Stomach smooth muscle (tissue), 2 donors: ENCODE measurements around the gene ARHGAP15.

Experiments
- H3K27ac ChIP-seq: one replicate; pipeline ENCODE4 v1.7.0; 2013; ENCODE audit warnings: mild to moderate bottlenecking, low read length, inconsistent platforms
- H3K27me3 ChIP-seq, 2 donors: one replicate each; pipeline ENCODE4 v1.7.0; 2013; ENCODE audit warnings: low read length in 2 of 2; ENCODE audit not compliant: insufficient read depth in 2 of 2, control insufficient read depth in 1 of 2
- H3K36me3 ChIP-seq, 2 donors: one replicate each; pipeline ENCODE4 v1.7.0; 2013; ENCODE audit warnings: low read length in 2 of 2; ENCODE audit not compliant: control insufficient read depth in 2 of 2, insufficient read depth in 2 of 2
- H3K4me1 ChIP-seq: one replicate; pipeline ENCODE4 v1.7.0; 2013; ENCODE audit warnings: low read length; ENCODE audit not compliant: control insufficient read depth, insufficient read depth
- H3K4me3 ChIP-seq, 2 donors: one replicate each; pipeline ENCODE4 v1.7.0; 2013; ENCODE audit warnings: low read length in 2 of 2
- H3K9ac ChIP-seq, 2 donors: one replicate each; pipeline ENCODE4 v1.7.0; 2013; ENCODE audit warnings: low read length in 2 of 2, mild to moderate bottlenecking in 1 of 2
- H3K9me3 ChIP-seq, 2 donors: one replicate each; pipeline ENCODE4 v1.7.0; 2013; ENCODE audit warnings: low read length in 2 of 2; ENCODE audit not compliant: control insufficient read depth in 2 of 2
- donor health status: healthy.
- donor health status: Pancreatic carcinoma.

The ARHGAP15 gene

DNA sequence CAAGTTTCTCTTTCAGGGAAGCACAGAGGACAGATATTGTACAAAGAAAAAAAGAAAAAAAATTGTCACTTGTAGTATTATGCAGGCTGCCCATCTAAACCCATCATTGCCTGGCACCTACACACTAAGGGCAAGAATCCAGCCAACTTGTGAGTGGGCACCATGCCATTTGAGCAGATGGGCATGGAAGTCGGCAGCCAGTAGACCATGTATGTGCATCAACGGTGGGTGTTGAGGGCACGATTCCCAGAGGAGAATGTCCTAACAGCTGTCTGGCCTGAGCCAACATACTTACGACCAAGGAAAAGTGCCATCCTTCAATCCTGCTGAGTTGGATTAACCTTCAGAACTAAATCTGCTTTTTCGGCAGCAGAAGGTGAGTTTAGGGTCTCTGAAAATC lies 63.9 kb downstream of the ARHGAP15 start:
- Histone ChIP-seq H3K4me1 (no peaks in the 10 kb centered on the region), H3K9ac (no peak overlapping the region), H3K27me3 (no peaks in the 10 kb centered on the region), H3K9me3 (no peaks in the 10 kb centered on the region), H3K36me3 (no peaks in the 10 kb centered on the region), H3K4me3 (no peak overlapping the region), H3K27ac (no peak overlapping the region)

DNA sequence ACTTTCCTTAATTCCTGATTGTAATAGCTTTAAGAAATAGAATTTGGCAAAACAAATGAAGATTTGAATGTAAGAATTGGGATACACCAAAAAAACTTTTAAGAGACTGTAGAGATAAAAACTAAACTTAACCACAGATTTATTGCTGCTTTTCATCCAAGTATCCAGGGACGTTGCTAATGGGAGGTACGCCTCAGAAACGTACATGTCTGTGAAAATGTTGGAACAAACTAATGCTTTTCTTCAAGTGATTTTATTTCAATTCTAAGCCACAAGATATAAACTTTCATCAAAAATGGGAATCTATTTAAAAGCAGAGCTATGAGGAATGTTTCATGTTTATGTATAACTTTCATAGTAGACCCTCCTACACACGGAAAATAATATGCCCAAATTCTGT lies 66.3 kb downstream of the ARHGAP15 start:
- Histone ChIP-seq H3K27me3 (no peaks in the 10 kb centered on the region), H3K27ac (no peak overlapping the region), H3K4me3 (no peak overlapping the region), H3K36me3 (no peaks in the 10 kb centered on the region), H3K4me1 (no peaks in the 10 kb centered on the region), H3K9me3 (no peaks in the 10 kb centered on the region), H3K9ac (no peak overlapping the region)

DNA sequence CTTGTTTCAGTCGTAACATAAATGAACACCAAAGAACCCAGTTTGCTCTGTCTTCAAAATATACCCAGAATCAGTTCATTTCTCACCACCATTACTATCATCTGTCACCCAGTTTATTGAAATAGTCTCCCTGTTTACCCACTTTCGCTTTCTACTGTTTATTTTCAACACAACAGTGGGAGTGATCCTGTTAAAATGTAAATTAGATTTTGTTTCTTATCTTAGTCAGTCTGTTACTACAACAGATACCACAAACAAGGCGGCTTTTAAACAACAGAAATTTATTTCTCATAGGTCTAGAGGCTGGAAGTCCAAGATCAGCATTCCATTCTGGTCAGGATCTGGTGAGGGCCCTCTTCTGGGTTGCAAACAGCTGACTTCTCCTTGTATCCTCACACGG lies 74.8 kb downstream of the ARHGAP15 start:
- H3K27ac ChIP-seq: no peak overlapping the region
- no peak overlapping the region for H3K4me3 ChIP-seq
- no peaks in the 10 kb centered on the region for H3K36me3 ChIP-seq
- no peak overlapping the region for H3K9ac ChIP-seq
- no peaks in the 10 kb centered on the region for H3K9me3 ChIP-seq
- no peaks in the 10 kb centered on the region for H3K27me3 ChIP-seq
- H3K4me1 ChIP-seq: no peaks in the 10 kb centered on the region

DNA sequence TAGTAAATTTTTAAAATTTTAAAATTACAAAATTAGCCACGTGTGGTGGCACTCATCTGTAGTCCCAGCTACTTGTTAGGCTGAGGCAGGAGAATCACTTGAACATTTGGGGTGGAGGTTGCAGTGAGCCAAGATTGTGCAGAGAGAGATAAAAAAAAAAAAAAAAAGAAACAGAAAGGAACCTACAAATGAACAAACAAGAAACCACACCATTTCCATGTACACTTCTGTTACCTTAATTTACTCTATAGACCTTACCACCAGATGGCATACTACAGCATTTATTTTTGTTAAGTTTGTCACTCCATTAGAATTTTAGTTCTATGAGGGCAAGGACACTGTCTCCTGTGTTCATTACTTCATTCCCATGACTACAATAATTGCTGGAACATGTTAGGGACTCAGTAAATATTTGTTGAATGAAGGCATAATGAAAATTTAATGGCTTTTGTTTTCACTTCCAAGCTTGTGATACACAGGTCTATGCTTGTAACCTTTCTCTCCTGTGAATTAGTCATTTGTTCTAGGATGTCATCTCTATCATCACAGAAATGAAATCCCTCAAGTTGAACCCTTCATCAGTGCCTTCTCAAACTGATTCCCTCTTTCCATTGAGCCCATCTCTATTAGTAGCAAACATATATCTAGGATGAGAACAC lies 76.0 kb downstream of the ARHGAP15 start:
- Histone ChIP-seq H3K9ac (no peak overlapping the region), H3K36me3 (no peaks in the 10 kb centered on the region), H3K4me3 (no peak overlapping the region), H3K9me3 (no peaks in the 10 kb centered on the region), H3K27me3 (no peaks in the 10 kb centered on the region), H3K27ac (no peak overlapping the region), H3K4me1 (no peaks in the 10 kb centered on the region)

DNA sequence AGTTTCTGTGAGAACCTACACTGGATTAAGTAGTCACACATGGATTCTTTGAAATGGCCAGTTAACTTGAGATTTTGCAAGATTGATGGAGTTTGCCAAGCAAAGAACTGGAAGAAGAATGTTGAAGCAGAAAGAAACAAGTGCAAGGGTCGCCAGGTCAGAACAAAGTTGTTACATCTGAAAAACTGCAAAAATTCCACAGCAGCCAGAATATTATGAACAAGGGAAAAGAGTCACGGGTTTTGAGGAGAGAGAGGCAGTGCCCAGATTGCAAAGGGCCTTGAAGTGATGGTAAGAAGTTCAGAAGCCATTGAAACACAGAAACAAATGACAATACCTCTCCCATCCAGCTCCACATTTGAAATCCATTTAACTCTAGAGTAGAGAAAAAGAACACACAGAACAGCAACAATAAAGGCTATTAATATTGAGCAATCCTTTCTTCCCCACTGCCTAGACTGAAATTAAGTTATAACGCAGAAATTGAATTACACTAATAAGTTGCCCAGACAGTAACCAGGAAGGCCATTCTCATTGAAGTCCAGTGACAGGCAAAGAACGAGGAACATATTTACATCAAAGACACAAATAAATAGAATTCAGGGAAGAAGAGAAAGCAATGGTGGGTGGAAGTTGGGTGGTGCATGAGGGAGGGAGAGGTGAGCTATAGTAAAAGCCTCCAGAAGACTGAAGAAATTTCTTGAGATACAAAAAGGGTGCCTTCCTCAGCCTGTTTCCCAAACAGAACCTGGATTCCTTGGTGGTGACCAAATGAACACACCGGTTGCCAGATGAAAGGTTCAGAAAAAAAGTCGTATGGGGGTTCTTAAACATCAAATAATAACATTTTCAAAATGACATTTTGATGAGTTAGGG lies 80.6 kb downstream of the ARHGAP15 start:
- no peaks in the 10 kb centered on the region for H3K27me3 ChIP-seq
- H3K4me3 ChIP-seq: no peak overlapping the region
- no peaks in the 10 kb centered on the region for H3K36me3 ChIP-seq
- H3K9me3 ChIP-seq: no peaks in the 10 kb centered on the region
- H3K27ac ChIP-seq: no peak overlapping the region
- no peak overlapping the region for H3K9ac ChIP-seq
- no peaks in the 10 kb centered on the region for H3K4me1 ChIP-seq

DNA sequence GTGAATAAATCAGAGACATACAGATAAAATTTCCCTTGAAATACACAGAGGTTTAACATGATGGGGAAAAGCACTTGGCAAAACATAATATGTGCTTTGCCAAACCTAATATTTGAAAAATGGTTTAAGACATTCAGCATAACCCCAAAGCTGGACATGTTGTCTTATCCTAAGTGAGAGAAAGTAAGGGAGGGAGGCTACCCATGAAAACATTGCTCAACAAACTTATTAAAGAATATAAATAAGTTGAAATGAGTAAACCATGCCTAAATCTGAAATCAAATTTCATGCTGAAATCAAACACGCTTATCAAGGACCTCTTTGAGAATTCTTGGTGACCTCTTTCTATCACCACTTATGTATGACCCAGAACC lies 81.2 kb downstream of the ARHGAP15 start:
- H3K9ac ChIP-seq: no peak overlapping the region
- H3K4me3 ChIP-seq: no peak overlapping the region
- H3K4me1 ChIP-seq: no peaks in the 10 kb centered on the region
- H3K27ac ChIP-seq: no peak overlapping the region
- no peaks in the 10 kb centered on the region for H3K9me3 ChIP-seq
- H3K36me3 ChIP-seq: no peaks in the 10 kb centered on the region
- no peaks in the 10 kb centered on the region for H3K27me3 ChIP-seq

DNA sequence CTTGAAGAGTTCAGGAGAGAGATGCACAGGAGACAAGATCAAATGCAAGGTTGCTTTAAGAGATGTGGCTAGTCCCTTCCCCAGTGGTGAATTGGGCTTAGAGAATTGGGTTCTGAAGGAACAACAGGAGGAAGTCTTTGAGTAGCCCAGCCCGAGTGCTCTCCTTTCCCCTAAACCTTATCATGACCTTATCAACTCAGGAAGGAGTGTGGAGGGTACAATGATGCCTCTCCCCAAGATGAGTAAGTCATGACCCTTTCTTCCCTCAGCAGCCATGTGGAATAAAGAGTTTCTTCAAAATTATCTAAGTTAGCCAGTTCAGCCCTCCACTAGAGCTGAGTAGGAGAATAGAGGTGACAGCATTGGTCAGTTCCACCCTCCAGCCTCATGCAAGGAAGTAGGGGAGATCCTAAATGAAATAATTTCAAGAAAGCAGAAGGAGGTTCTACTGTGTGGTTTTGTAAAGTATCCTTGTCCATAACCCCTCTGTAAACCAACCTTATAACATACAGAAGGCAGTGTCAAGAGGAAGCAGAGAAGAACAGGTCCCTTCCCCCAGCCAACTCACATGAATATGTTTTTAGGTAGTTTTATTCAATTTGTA lies 88.4 kb downstream of the ARHGAP15 start:
- Histone ChIP-seq H3K27ac (no peak overlapping the region), H3K36me3 (no peaks in the 10 kb centered on the region), H3K9ac (no peak overlapping the region), H3K4me3 (no peak overlapping the region), H3K9me3 (no peaks in the 10 kb centered on the region), H3K4me1 (no peaks in the 10 kb centered on the region), H3K27me3 (no peaks in the 10 kb centered on the region)

DNA sequence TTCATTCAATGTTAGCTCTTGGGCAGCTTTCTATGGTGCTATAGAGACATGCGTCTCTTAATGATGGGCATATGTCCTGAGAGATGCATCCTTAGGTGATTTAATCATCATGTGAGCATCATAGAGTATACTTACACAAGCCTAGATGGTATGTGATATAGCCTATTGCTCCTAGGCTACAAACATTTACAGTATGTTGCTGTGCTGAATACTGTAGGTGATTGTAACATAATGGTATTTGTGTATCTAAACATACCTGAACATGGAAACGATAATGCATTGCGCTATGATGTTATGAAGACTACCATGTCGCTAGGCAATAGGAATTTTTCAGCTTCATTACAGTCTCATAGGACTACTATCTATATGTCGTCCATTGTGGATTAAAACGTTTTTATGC lies 89.4 kb downstream of the ARHGAP15 start:
- no peak overlapping the region for H3K27ac ChIP-seq
- no peaks in the 10 kb centered on the region for H3K36me3 ChIP-seq
- no peak overlapping the region for H3K9ac ChIP-seq
- H3K27me3 ChIP-seq: no peaks in the 10 kb centered on the region
- no peak overlapping the region for H3K4me3 ChIP-seq
- H3K4me1 ChIP-seq: no peaks in the 10 kb centered on the region
- no peaks in the 10 kb centered on the region for H3K9me3 ChIP-seq

DNA sequence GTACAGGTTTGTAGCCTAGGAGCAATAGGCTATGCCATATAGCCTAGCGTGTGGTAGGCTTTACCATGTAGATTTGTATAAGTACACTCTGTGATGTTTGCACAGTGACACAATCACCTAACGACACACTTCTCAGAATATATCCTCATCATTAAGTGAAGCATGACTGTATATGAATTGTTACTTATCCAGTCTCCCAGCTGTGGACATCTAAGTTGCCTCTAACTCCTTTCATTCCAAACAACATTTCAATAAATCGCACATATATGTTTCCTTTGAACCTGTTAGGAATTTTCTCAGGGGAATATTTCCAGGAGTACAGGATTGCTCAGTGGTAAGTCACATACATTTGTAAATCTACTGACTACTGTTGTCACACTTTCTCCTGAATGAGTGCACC lies 90.0 kb downstream of the ARHGAP15 start:
- no peaks in the 10 kb centered on the region for H3K9me3 ChIP-seq
- H3K36me3 ChIP-seq: no peaks in the 10 kb centered on the region

DNA sequence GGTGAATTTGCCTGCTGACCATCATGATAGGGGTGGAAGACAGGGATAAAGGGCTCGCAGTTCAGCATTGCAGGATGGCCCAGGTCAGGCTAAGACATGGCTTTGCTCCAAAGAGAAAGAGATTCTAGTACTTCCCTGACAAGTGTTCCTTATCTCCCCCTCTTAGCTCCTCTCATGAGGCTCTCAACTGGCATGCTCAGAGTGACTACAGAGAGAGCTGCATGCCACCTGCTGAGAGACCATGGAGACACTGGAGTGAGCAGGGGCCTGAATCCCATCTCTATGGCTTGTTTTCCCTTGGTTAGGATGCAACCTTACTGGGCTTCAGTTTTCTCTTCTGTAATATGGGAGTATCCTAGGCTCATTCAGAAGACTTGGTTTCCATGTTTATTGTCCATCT lies 94.3 kb downstream of the ARHGAP15 start:
- H3K27ac ChIP-seq: no peak overlapping the region
- H3K9ac ChIP-seq: no peak overlapping the region
- no peaks in the 10 kb centered on the region for H3K27me3 ChIP-seq
- H3K4me1 ChIP-seq: no peaks in the 10 kb centered on the region
- no peak overlapping the region for H3K4me3 ChIP-seq
- no peaks in the 10 kb centered on the region for H3K36me3 ChIP-seq
- H3K9me3 ChIP-seq: no peaks in the 10 kb centered on the region

More for the DNA sequence above, 90.0 kb downstream of the ARHGAP15 start:
- Histone ChIP-seq H3K27ac (no peak overlapping the region), H3K27me3 (no peaks in the 10 kb centered on the region), H3K9ac (no peak overlapping the region), H3K4me3 (no peak overlapping the region), H3K4me1 (no peaks in the 10 kb centered on the region)

DNA sequence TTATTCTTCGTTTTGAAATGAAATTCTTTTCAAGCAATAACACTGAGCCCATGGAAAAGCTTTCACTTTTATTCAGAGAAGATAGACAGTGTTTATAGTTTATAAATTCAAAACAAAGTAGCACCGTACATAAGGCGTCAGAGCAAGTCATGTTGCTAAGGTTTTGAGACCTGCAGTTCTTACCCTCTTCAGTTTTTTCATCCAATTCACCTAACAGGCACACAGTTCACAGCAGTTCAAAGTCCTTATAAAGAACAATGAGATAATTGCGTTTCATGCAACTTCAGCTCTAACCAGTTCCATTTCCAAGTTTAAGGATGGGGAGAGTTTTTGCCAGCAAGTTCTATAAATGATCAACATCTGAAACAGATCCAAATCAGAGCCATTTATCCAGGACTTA lies 96.7 kb downstream of the ARHGAP15 start:
- H3K4me1 ChIP-seq: no peaks in the 10 kb centered on the region
- no peaks in the 10 kb centered on the region for H3K27me3 ChIP-seq
- H3K27ac ChIP-seq: no peak overlapping the region
- H3K4me3 ChIP-seq: no peak overlapping the region
- H3K9me3 ChIP-seq: no peaks in the 10 kb centered on the region
- no peak overlapping the region for H3K9ac ChIP-seq
- H3K36me3 ChIP-seq: no peaks in the 10 kb centered on the region
